ENCODE data around the gene HDDC2. TPM values are rescaled to one million over a fixed set of nuclear protein-coding genes. Genes with fewer than 3 reads are reported as not detected.

The HDDC2 gene
- total and polyA plus RNA-seq, 2 of the 8 experiments (the other 6 are each of a cell fraction or from before 2014, with no cell fraction given) = 89.3 to 129 TPM

- no peak for TF ChIP-seq CTCF (IDR thresholded peaks at IDR 0.05; ENCODE audit: control extremely low read depth in 1 of 3, insufficient read depth in 1 of 3, low read depth in 1 of 3, low read length in 3 of 3)
- TF ChIP-seq YY1 (IDR thresholded peaks at IDR 0.05; ENCODE audit: low read depth, low read length) = peak; percentile 17; the same call in 1 of the 2 replicates
- no peak for TF ChIP-seq CBX8 (IDR thresholded peaks at IDR 0.05; ENCODE audit: borderline replicate concordance, low read depth, low read length)
- no peak for TF ChIP-seq POU5F1 (IDR thresholded peaks at IDR 0.05; ENCODE audit: low read depth, low read length)
- TF ChIP-seq BRCA1 (IDR thresholded peaks at IDR 0.05; ENCODE audit: low read depth, low read length) = no peak
- TF ChIP-seq SP1 (IDR thresholded peaks at IDR 0.05; ENCODE audit: low read depth, low read length) = no peak
- TF ChIP-seq RAD21 (IDR thresholded peaks at IDR 0.05 in 1 of 2, conservative IDR thresholded peaks at IDR 0.05 in 1 of 2; ENCODE audit: low read depth in 2 of 2, low read length in 2 of 2) = 0 out of 4 replicates have a peak, but pooled peaks of 1 of the 2 experiments have one; percentile 4
- peak; percentile 60 for TF ChIP-seq TAF7 (optimal IDR thresholded peaks at IDR 0.05; ENCODE audit: borderline replicate concordance, low read depth, low read length)
- no peak for TF ChIP-seq SUZ12 (IDR thresholded peaks at IDR 0.05; ENCODE audit: low read length)
- TF ChIP-seq NANOG (IDR thresholded peaks at IDR 0.05; ENCODE audit: insufficient read depth, low read depth, low read length, poor library complexity, severe bottlenecking) = no peak
- TF ChIP-seq RXRA (IDR thresholded peaks at IDR 0.05; ENCODE audit: insufficient read depth, low read depth, low read length) = no peak
- no peak for TF ChIP-seq JUND (IDR thresholded peaks at IDR 0.05; ENCODE audit: low read length)
- no peak for TF ChIP-seq EZH2 (IDR thresholded peaks at IDR 0.05; ENCODE audit: low read depth, low read length, severe bottlenecking)
- no peak for TF ChIP-seq CREB1 (IDR thresholded peaks at IDR 0.05)
- no peak for TF ChIP-seq SP2 (IDR thresholded peaks at IDR 0.05; ENCODE audit: low read length)
- TF ChIP-seq ATF3 (IDR thresholded peaks at IDR 0.05; ENCODE audit: insufficient read depth, low read depth, low read length) = no peak
- no peak for TF ChIP-seq USF2 (IDR thresholded peaks at IDR 0.05; ENCODE audit: low read length)
- no peak for TF ChIP-seq RFX5 (IDR thresholded peaks at IDR 0.05; ENCODE audit: borderline replicate concordance, low read depth, low read length)
- TF ChIP-seq POLR2A (IDR thresholded peaks at IDR 0.05; ENCODE audit: control extremely low read depth in 1 of 2, low read depth in 2 of 2, low read length in 2 of 2) = peak; percentile 91 to 95
Measured at GRCh38 chr6:125301435-125302391, at the start of gene HDDC2 (continued).

Measured in H1 (cell line).